CD14-positive monocyte (primary cell): ENCODE measurements around the gene GPR52. TPM values are rescaled to one million over a fixed set of nuclear protein-coding genes. Genes with fewer than 3 reads are reported as not detected.

Experiments
- DNase-seq, 3 donors: peaks; one replicate each; pipeline ENCODE4 v3.0.0-alpha.2; 2011 to 2022
- H2AFZ ChIP-seq: 2 replicates; pipeline ENCODE4 v1.6.0; 2012; ENCODE audit warnings: mild to moderate bottlenecking, low read depth, low read length, inconsistent platforms; ENCODE audit not compliant: insufficient read depth, poor library complexity, severe bottlenecking
- H3K27ac ChIP-seq, 2 donors: 1 replicate in 1 of 2; 2 replicates in 1 of 2; pipeline ENCODE4 v1.5.1; 2012 to 2013; ENCODE audit warnings: low read length in 2 of 2, control low read depth in 1 of 2, inconsistent platforms in 1 of 2, low read depth in 1 of 2, mild to moderate bottlenecking in 1 of 2
- H3K27me3 ChIP-seq, 2 donors: one replicate each; pipeline versions ENCODE4 v1.6.0 to v1.6.1; 2011 to 2013; ENCODE audit warnings: low read length in 2 of 2; ENCODE audit not compliant: control insufficient read depth in 2 of 2, insufficient read depth in 2 of 2
- H3K36me3 ChIP-seq, 2 donors: replicated peaks in 1 of 2; 1 replicate in 1 of 2; 2 replicates in 1 of 2; pipeline versions ENCODE4 v1.5.1 to v1.6.1; 2012 to 2013; ENCODE audit warnings: low read length in 2 of 2, control low read depth in 1 of 2, inconsistent platforms in 1 of 2, mild to moderate bottlenecking in 1 of 2; ENCODE audit not compliant: insufficient read depth in 2 of 2, control insufficient read depth in 1 of 2
- H3K4me1 ChIP-seq, 2 donors: 1 replicate in 1 of 2; 2 replicates in 1 of 2; pipeline versions ENCODE4 v1.5.1 to v1.6.1; 2012 to 2013; ENCODE audit warnings: low read length in 2 of 2, control low read depth in 1 of 2, inconsistent platforms in 1 of 2, mild to moderate bottlenecking in 1 of 2, moderate library complexity in 1 of 2; ENCODE audit not compliant: insufficient read depth in 2 of 2, control insufficient read depth in 1 of 2
- H3K4me2 ChIP-seq: replicated peaks from 2 replicates; pipeline ENCODE3; 2012; ENCODE audit warnings: low read length, moderate library complexity, mild to moderate bottlenecking; ENCODE audit not compliant: poor library complexity, severe bottlenecking; ENCODE audit errors: extremely low read depth
- H3K4me3 ChIP-seq, 3 experiments: fragments of 200-600 bp in 1 of 3; sonication (generic) in 1 of 3; replicated peaks in 1 of 3; 1 replicate in 2 of 3; 2 replicates in 1 of 3; pipeline ENCODE4 v1.5.1; 2011 to 2013; ENCODE audit warnings: low read length in 3 of 3, mild to moderate bottlenecking in 3 of 3, control low read depth in 2 of 3, low read depth in 2 of 3, inconsistent platforms in 1 of 3, moderate library complexity in 1 of 3
- H3K79me2 ChIP-seq: 2 replicates; pipeline ENCODE4 v1.6.0; 2012; ENCODE audit warnings: mild to moderate bottlenecking, control low read depth, inconsistent platforms, low read length, moderate library complexity; ENCODE audit not compliant: insufficient read depth
- H3K9ac ChIP-seq: 2 replicates; pipeline ENCODE4 v1.6.0; 2017; ENCODE audit warnings: low read length, mild to moderate bottlenecking; ENCODE audit not compliant: insufficient read depth, poor library complexity, severe bottlenecking
- H3K9me3 ChIP-seq, 2 donors: replicated peaks in 1 of 2; 1 replicate in 1 of 2; 2 replicates in 1 of 2; pipeline versions ENCODE4 v1.5.1 to v1.6.1; 2012 to 2013; ENCODE audit warnings: low read length in 2 of 2, control low read depth in 1 of 2; ENCODE audit not compliant: control insufficient read depth in 1 of 2, insufficient read depth in 1 of 2
- H4K20me1 ChIP-seq: 2 replicates; pipeline ENCODE4 v1.6.0; 2012; ENCODE audit warnings: mild to moderate bottlenecking, low read length, control low read depth, moderate library complexity; ENCODE audit not compliant: insufficient read depth
- H3K27ac Mint-ChIP-seq, 7 donors: one replicate each; pipeline ENCODE4 v1.8.0; 2020; ENCODE audit warnings: mild to moderate bottlenecking in 7 of 7, mixed read lengths in 7 of 7, moderate library complexity in 6 of 7, inconsistent platforms in 2 of 7
- H3K27me3 Mint-ChIP-seq, 3 donors: one replicate each; pipeline ENCODE4 v1.8.0; 2021 to 2022; ENCODE audit warnings: low read depth in 3 of 3, mild to moderate bottlenecking in 3 of 3, mixed read lengths in 3 of 3, moderate library complexity in 3 of 3, inconsistent platforms in 1 of 3
- H3K36me3 Mint-ChIP-seq, 2 donors: one replicate each; pipeline ENCODE4 v1.8.0; 2020; ENCODE audit warnings: mixed read lengths in 2 of 2, inconsistent platforms in 1 of 2, mild to moderate bottlenecking in 1 of 2
- H3K4me1 Mint-ChIP-seq: one replicate; pipeline ENCODE4 v1.8.0; 2020; ENCODE audit warnings: mild to moderate bottlenecking, mixed read lengths
- H3K4me3 Mint-ChIP-seq, 2 donors: one replicate each; pipeline ENCODE4 v1.8.0; 2020; ENCODE audit warnings: mild to moderate bottlenecking in 2 of 2, mixed read lengths in 2 of 2, moderate library complexity in 1 of 2
- H3K9me3 Mint-ChIP-seq, 7 donors: one replicate each; pipeline ENCODE4 v1.8.0; 2020 to 2022; ENCODE audit warnings: mixed read lengths in 7 of 7, mild to moderate bottlenecking in 6 of 7, moderate library complexity in 6 of 7, inconsistent platforms in 2 of 7
- WGBS: methylation state at CpG from one replicate; pipeline ENCODE4 v1.1.5; 2013; ENCODE audit warnings: missing lambda C conversion rate; ENCODE audit not compliant: insufficient coverage; 5-methylcytosine and 5-hydroxymethylcytosine counted together
- intact Hi-C, 2 donors: fragments of 100-400 bp; cut with micrococcal nuclease; formaldehyde crosslinking; loops; one replicate each; pipeline versions ENCODE4 v1.15.0 to v1.15.1; 2023
- polyA minus RNA-seq: library from RNA; depleted of rRNA, polyadenylated mRNA; stranded (reverse); fragments of >200 nt; gene quantifications from 2 replicates; pipeline ENCODE4 v1.2.3, GENCODE V29; 2012
- polyA plus RNA-seq, 3 donors: library from polyadenylated mRNA; depleted of rRNA in 1 of 3; unstranded in 2 of 3; stranded (reverse) in 1 of 3; fragments of 300-500 nt in 2 of 3; fragments of >200 nt in 1 of 3; fragmentation: Illumina TruSeq in 2 of 3; gene quantifications; 1 replicate in 2 of 3; 2 replicates in 1 of 3; pipeline ENCODE4 v1.2.3, GENCODE V29; 2012 to 2021
- total RNA-seq, 12 experiments: library from RNA in 1 of 12; stranded (reverse) in 1 of 12; fragments of 120-200 nt in 1 of 12; gene quantifications; one replicate each; pipeline ENCODE4 v1.2.4 and lab custom pipeline; 2013 to 2026; ENCODE audit warnings: mixed read lengths in 6 of 12, inconsistent platforms in 1 of 12
- TF ChIP-seq, protein P1 (sequence below): fragments of 200-600 bp; IDR thresholded peaks from one replicate; pipeline ENCODE4 v1.8.0; 2022; ENCODE audit warnings: antibody characterized with exemption, mild to moderate bottlenecking

The GPR52 gene, protein sequence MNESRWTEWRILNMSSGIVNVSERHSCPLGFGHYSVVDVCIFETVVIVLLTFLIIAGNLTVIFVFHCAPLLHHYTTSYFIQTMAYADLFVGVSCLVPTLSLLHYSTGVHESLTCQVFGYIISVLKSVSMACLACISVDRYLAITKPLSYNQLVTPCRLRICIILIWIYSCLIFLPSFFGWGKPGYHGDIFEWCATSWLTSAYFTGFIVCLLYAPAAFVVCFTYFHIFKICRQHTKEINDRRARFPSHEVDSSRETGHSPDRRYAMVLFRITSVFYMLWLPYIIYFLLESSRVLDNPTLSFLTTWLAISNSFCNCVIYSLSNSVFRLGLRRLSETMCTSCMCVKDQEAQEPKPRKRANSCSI
- total RNA-seq (2013), result 1.5 TPM
- polyA plus RNA-seq, result under 1 TPM in 1 of 3 donors, not detected in 2; 0.21 TPM
- 1.4 and 2.4 TPM in 2 replicates for polyA minus RNA-seq
- 0.06 to 2.0 (median 1.1) reads per million in 11 experiments for total RNA-seq (lab: John Stamatoyannopoulos, UW)

DNA sequence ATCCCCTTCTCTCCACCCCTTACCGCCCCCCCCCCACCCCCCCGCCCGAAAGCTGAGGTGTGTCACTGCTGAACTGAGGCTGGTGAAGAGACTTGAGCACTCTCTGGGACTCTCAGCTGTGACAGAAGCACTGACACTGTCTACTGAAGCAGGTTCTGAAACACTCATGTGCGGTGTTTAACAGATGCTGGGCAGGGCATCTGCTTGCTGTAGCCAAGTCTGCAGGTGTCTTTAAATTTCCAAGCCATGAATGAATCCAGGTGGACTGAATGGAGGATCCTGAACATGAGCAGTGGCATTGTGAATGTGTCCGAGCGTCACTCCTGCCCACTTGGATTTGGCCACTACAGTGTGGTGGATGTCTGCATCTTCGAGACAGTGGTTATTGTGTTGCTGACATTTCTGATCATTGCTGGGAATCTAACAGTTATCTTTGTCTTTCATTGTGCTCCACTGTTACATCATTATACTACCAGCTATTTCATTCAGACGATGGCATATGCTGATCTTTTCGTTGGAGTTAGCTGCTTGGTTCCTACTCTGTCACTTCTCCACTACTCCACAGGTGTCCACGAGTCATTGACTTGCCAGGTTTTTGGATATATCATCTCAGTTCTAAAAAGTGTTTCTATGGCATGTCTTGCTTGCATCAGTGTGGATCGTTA, at the start of gene GPR52:
Gene GPR52, plus strand, starts transcription at position 99 of the 665 bp plus-strand sequence. Its CDS starts 148 bp downstream, at position 247.
- Histone ChIP-seq H2AFZ (no peak within 1 kb of the TSS), H3K4me3 (no peak within 1 kb of the TSS), H3K4me2 (no peak within 1 kb of the TSS), H3K27me3 (no peaks in the 10 kb centered on the region), H3K36me3 (no peaks in the 10 kb centered on the region), H3K9ac (no peak within 1 kb of the TSS), H4K20me1 (no peaks in the 10 kb centered on the region), H3K9me3 (peaks cover 0 to 3% of the 10 kb centered on the region in 2 donors), H3K27ac (no peak within 1 kb of the TSS), H3K4me1 (no peaks in the 10 kb centered on the region), H3K79me2 (no peaks in the 10 kb centered on the region)
- peaks cover 0 to 3% (median 2%) of the 10 kb centered on the region in 7 donors for H3K9me3 Mint-ChIP-seq
- TF ChIP-seq, protein P1, sequence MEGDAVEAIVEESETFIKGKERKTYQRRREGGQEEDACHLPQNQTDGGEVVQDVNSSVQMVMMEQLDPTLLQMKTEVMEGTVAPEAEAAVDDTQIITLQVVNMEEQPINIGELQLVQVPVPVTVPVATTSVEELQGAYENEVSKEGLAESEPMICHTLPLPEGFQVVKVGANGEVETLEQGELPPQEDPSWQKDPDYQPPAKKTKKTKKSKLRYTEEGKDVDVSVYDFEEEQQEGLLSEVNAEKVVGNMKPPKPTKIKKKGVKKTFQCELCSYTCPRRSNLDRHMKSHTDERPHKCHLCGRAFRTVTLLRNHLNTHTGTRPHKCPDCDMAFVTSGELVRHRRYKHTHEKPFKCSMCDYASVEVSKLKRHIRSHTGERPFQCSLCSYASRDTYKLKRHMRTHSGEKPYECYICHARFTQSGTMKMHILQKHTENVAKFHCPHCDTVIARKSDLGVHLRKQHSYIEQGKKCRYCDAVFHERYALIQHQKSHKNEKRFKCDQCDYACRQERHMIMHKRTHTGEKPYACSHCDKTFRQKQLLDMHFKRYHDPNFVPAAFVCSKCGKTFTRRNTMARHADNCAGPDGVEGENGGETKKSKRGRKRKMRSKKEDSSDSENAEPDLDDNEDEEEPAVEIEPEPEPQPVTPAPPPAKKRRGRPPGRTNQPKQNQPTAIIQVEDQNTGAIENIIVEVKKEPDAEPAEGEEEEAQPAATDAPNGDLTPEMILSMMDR, result no peak
- DNase-seq, result no peak
- intact Hi-C loops, result no loop called here
- H3K4me1 Mint-ChIP-seq, result no peaks in the 10 kb centered on the region
- H3K36me3 Mint-ChIP-seq, result no peaks in the 10 kb centered on the region
- H3K27me3 Mint-ChIP-seq, result no peaks in the 10 kb centered on the region
- H3K27ac Mint-ChIP-seq, result no peak within 1 kb of the TSS
- no peak within 1 kb of the TSS for H3K4me3 Mint-ChIP-seq
- WGBS, result 96% methylated on average over 4 of the region's 11 CpGs

DNA sequence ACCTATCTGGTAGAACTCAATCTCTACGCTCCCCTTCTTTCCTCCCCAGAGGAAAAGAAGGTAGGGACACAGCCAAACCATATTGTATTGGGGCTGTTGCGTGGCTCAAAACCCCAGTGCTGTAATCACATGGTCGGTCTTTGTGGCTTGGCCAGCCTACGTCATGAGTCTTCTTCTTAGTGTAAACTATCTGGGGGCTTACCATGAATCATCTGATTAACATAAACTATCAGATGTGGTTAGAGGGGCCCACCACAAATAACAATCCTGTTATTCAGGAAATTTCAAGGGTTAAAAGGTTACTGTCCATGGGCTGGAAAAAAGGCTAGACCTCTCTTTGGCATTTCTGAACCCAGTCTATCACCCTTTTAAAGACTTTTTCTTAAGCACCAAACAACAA, 49.5 kb upstream of the GPR52 start:
- Histone ChIP-seq H3K4me1 (no peaks in the 10 kb centered on the region), H3K4me3 (no peak overlapping the region), H3K9me3 (no peaks in the 10 kb centered on the region), H3K27me3 (no peaks in the 10 kb centered on the region), H3K27ac (no peak overlapping the region), H4K20me1 (no peaks in the 10 kb centered on the region), H3K9ac (no peak overlapping the region), H3K36me3 (peaks cover 0 to 30% of the 10 kb centered on the region in 2 donors), H3K79me2 (no peaks in the 10 kb centered on the region), H2AFZ (no peak overlapping the region), H3K4me2 (no peak overlapping the region)
- Mint-ChIP-seq H3K27ac (no peak overlapping the region), H3K4me3 (no peak overlapping the region), H3K4me1 (no peaks in the 10 kb centered on the region), H3K27me3 (no peaks in the 10 kb centered on the region), H3K36me3 (peaks cover 5 to 31% of the 10 kb centered on the region in 2 donors), H3K9me3 (peaks cover 0 to 16% (median 4%) of the 10 kb centered on the region in 7 donors)
- 100% methylated on average over 1 of the region's 4 CpGs for WGBS
- intact Hi-C loops, result no loop called here
- no peak for DNase-seq
- TF ChIP-seq, protein P1, result no peak
